Retina (tissue), 1 donor: ENCODE data around the gene ZNF354B.
"Not testable (repeated sequence)": the region's sequence is repeated elsewhere in the genome, so short reads cannot be mapped to it uniquely, and the experiment has no call there.

Experiments
- DNase-seq: peaks from one replicate; pipeline ENCODE4 v3.0.0-alpha.2; 2016

The ZNF354B gene

GRCh38 chr5:178859625-178860521 lies at the start of gene ZNF354B:
ZNF354B (plus strand) TSS chr5:178859953; CDS start chr5:178861048, 1,095 bp downstream.
- DNase-seq: peak; percentile 95

GRCh38 chr5:178817506-178817905 lies 42.2 kb upstream of the ZNF354B start:
- no peak for DNase-seq

- no peak for DNase-seq
Observed at GRCh38 chr5:178818094-178818493, 41.7 kb upstream of the ZNF354B start.

GRCh38 chr5:178820001-178820400 lies 39.8 kb upstream of the ZNF354B start:
- no peak for DNase-seq

GRCh38 chr5:178825444-178825843 lies 34.3 kb upstream of the ZNF354B start:
- no peak for DNase-seq

GRCh38 chr5:178826216-178826615 lies 33.5 kb upstream of the ZNF354B start:
- no peak for DNase-seq

- DNase-seq: no peak
Observed at GRCh38 chr5:178827636-178828035, 32.1 kb upstream of the ZNF354B start.

- DNase-seq: no peak
Observed at GRCh38 chr5:178831049-178831448, 28.7 kb upstream of the ZNF354B start.

- no peak for DNase-seq
Observed at GRCh38 chr5:178832618-178833201, 27.0 kb upstream of the ZNF354B start.

GRCh38 chr5:178836628-178837027 lies 23.1 kb upstream of the ZNF354B start:
- no peak for DNase-seq

GRCh38 chr5:178838695-178839318 lies 20.9 kb upstream of the ZNF354B start:
- DNase-seq: not testable (repeated sequence)

- DNase-seq: peak; percentile 58
Observed at GRCh38 chr5:178839319-178839704, 20.4 kb upstream of the ZNF354B start.

- not testable (repeated sequence) for DNase-seq
Observed at GRCh38 chr5:178840399-178840798, 19.4 kb upstream of the ZNF354B start.

- DNase-seq: no peak
Observed at GRCh38 chr5:178849316-178849715, 10.4 kb upstream of the ZNF354B start.

GRCh38 chr5:178851951-178852350 lies 7.8 kb upstream of the ZNF354B start:
- no peak for DNase-seq

GRCh38 chr5:178854284-178854683 lies 5.5 kb upstream of the ZNF354B start:
- no peak for DNase-seq

- not testable (repeated sequence) for DNase-seq
Observed at GRCh38 chr5:178860615-178861014, 862 bp downstream of the ZNF354B start.

GRCh38 chr5:178861627-178862026 lies 1.9 kb downstream of the ZNF354B start:
- no peak for DNase-seq

GRCh38 chr5:178866946-178867345 lies 7.2 kb downstream of the ZNF354B start:
- DNase-seq: no peak

- DNase-seq: no peak
Observed at GRCh38 chr5:178869577-178869976, 9.8 kb downstream of the ZNF354B start.

GRCh38 chr5:178870411-178870810 lies 10.7 kb downstream of the ZNF354B start:
- DNase-seq: no peak

- no peak for DNase-seq
Observed at GRCh38 chr5:178872302-178872701, 12.5 kb downstream of the ZNF354B start.

- DNase-seq: not testable (repeated sequence)
Observed at GRCh38 chr5:178883115-178883694, 23.5 kb downstream of the ZNF354B start.
